ENCODE data around the gene MPO.
A peak's percentile ranks its signal among the peaks of the same experiment; 100 is the strongest.

The MPO gene

DNA sequence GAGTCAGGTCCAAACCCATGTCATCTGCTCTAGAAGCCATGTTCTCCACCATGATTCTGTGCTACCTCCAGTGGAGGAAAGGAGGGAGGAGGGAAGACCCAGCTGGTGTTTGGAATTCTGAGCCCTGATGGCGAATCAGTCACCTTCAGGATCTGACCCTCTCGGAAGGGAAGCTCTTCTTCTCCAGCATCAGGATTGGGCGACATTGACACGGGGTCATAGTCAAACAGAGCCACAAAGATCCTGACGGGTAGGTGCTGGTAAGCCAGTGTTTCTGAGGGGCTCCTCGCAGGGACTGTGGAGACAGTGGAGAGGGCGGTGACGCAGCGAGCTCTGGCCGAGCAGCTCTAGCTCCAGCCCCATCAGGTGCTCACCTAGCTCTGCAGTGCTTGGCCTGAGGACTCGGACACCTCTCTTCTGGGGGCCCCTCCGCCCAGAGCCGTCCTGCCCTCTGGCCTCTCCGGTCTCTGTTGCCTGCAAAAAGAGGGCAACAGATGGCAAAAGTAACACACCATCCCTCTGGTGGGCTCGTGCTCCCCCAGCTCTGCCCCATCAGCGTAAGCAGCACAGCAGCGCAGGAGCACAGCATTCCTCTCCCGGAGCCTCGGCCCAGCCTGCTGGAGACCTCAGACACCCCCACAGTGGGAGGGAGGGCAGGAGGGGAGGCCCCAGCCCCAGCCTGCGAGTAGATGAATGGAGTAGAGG lies 26.9 kb upstream of the MPO start:
- peak; percentile 51 for DNase-seq (ENCODE audit: low spot score)

- peak; percentile 46 for DNase-seq (ENCODE audit: low spot score)
Observed at GRCh38 chr17:58306131-58306951, 25.6 kb upstream of the MPO start.

DNA sequence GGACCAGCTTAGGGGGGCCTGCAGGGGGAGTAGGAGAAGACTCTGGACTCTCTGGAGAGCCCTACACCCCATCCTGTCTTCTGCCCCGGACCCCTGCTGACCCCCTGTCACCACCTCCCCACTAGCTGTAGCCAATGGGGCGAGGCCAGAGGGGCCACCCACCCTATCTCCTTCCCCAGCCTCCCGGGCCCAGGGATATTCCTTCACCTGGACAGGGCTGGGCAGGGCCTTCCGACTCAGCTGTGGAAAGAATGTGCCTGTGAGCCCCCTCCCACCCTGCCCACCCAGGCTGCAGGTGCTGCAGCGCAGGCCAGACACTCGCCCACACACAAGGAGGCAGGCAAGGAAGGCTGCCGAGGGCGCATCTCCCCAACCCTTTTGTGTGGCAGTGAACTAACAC lies 24.9 kb upstream of the MPO start:
- DNase-seq (ENCODE audit: low spot score): peak; percentile 48

DNA sequence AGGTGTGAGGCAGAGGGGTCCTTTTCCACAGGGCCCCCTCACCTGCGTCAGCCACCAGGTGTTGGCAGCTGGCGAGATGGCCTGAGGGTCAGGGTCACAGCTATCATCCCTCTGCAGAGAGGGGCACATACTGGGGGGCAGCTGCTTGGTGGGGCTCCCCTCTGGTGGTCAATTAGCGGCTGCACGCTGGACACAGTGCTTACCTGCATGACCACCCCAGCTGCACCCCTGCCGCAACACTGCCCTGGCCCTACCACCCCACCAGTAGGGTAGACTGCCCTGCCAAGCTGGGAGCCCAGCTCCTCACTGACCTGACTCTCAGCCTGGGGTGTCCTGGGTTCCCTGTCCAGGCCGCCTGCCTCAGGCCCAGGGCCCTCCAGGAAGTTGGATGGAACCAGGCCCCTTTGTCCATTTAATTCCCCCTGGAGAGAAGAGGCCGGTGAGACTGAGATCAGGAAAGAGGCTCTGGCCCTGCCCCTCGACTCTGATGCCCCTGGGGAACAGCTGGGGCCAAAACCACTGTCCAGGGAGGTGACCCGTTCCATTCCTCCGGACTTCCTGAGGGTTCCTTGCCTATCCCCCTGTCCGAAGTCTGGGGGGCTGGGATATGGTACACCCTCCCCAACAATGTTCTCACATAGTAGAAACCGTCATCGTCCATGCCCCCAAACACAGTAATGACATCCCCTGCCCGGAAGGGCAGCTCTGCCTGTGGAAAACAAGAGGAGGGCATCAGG lies 24.2 kb upstream of the MPO start:
- DNase-seq (ENCODE audit: low spot score): peak; percentile 47

- DNase-seq (ENCODE audit: low spot score): peak; percentile 81
Observed at GRCh38 chr17:58303971-58304749, 23.4 kb upstream of the MPO start.

DNA sequence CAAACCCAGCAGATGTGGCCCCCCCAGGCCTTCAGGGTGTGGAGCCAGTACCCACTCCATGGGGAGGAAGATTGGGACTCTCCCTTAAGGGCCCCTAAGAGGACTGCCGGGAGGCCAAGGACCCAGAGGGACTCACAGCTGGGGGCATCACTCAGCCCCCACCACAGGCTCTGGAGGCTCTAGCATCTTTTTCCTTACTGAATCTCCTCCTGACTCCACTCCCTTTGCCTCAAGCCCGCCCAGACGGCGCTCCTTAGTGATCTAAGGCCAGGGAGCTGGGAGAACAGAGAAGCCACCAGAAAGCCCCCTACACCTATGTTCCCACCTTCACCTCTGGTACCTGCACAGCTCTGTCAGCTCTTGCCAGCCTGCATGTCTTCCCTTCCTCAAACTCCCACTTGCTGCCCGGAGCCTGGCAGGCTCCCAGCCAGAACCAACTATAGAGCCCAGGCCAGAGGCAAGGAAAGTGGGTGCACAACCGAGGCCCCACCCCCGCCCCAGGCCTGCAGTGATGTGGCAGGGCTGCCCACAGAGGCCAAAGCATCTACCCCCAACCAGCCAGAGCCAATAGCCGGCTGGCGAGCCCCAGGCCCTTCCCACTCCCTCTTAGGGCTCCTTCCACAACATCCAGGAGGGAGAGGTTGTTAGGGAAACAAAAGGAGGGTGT lies 22.3 kb upstream of the MPO start:
- DNase-seq (ENCODE audit: low spot score): peak; percentile 49

DNA sequence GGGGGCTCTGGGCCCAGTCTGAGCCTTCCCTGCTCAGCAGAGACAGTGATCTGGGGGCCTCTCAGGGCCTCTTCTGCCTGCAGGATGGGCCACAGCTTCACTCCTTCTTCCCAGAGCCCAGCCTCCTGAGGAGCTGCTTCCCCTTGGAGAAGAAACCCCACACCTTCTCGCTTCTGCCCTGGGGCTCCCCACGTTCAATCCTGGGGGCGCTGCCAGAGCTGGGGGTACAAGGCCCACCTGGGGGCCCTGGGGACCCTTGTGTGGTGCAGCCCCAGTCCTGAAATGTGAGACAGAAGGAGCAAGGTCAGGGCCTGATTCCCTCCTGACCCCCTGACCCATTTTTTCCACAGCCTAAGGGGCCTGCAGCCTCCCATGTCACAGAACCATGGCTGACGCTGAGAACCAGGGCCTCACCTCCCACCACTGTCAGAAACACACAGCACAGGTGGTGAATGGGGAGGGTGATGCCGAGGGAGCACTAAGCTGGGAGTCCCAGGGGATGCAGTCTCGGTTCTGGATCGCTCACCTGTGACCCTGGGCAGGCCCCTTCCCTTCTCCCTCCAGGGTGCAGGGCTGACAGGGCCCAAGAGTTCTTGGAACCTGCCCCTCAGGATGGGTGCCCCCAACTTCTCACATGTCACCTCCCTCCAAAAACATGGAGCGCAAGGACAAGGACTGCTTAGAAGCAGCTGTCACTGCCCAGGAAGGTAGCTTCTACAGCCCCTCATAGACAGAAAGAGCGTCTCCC lies 21.6 kb upstream of the MPO start:
- peak; percentile 41 for DNase-seq (ENCODE audit: low spot score)

DNA sequence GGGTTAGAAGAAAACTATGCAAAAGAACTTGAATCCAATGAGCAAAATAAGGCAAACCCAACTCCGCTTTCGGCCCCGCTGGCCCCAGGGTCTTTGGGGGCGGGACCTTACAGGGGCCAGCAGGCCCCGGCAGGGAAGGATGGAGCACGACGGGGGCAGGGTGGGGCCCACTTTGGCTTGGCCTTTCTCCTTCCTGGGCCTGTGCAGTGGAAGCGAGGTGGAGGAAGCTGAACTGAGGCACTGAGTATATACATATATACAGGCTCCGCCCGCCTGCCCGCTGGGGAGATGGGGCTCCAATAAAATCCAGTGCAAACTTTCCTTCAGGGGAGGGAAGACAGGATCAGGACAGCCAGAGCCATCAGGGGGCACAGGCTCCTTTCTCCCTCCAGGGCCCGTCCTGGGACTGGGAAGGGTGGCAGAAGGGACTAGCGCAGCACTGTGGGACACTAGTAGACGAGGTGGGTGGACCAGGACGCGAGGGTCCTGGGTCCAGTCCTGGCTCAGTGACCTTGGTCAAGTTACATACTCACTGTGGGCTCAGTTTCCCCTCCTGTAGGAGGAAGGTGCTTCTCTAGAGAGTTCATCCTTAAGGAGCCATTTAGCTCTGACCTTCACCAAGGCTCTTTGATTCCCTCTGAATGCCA lies 20.9 kb upstream of the MPO start:
- DNase-seq (ENCODE audit: low spot score): peak; percentile 44

- DNase-seq (ENCODE audit: low spot score): no peak
Observed at GRCh38 chr17:58300336-58300735, 19.6 kb upstream of the MPO start.

GRCh38 chr17:58294034-58294433 lies 13.3 kb upstream of the MPO start:
- no peak for DNase-seq (ENCODE audit: low spot score)

DNA sequence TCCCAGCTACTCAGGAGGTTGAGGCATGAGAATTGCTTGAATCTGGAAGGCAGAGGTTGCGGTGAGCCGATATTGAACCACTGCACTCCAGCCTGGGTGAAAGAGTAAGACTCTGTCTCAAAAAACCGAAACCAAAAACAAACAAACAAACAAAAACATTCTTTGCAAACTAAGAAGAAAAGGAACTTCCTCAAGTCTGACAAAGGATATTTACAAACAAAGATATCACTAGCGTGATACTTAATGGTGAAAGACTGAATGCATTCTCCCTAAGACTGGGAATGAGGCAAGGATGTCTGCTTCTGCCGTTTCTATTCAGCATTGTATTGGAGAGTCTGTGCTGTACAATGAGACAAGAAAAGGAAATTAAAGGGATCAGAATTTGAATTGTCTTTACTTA lies 10.5 kb upstream of the MPO start:
- no peak for DNase-seq (ENCODE audit: low spot score)

GRCh38 chr17:58289869-58290268 lies 9.1 kb upstream of the MPO start:
- no peak for DNase-seq (ENCODE audit: low spot score)

- no peak for DNase-seq (ENCODE audit: low spot score)
Observed at GRCh38 chr17:58285422-58285810, 4.7 kb upstream of the MPO start.

- DNase-seq (ENCODE audit: low spot score): peak; percentile 53
Observed at GRCh38 chr17:58284613-58285421, 4.1 kb upstream of the MPO start.

DNA sequence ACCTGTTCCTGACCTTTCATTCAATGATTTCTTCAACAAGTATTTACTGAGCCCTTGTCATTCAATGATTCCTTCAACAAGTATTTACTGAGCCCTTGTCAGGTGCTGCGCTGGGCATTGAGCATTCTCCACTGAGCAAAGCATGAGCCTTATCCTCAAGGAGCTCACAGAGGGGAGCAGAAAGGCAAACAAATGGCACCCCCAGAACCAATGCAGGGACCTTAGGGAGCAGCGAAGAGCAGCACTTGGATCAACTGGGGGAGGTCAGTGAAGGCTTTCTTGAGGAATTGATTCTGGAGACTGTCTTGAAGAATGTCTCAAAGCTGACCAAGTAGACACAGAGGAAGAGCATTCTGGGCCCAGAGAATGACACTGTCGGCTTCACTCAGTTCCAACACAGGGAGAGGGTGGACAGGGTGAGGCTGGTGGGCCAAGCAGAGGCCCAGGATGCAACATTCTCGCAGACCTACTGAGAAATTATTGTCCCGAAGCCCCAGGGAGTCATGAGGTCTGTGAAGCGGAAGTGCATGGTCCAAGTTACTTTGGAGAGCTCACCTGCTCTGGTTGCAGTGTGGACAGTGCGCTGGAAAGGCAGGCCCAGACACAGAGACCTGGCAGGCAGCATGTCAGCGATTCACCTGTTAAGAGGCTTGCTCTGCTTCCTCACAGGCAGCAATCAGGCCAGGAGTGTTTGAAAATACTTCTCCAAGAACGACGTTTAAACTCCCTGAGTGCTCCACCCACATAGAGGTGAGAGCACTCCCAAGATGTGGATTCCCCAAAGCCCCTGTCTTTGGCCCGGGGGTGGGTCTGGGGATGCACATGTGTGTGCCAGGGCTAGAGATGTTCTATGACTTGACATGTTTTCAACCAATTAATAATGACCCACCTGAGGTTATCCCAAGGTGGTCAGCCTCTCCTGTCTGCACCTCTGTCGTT lies 3.2 kb upstream of the MPO start:
- DNase-seq (ENCODE audit: low spot score): no peak

DNA sequence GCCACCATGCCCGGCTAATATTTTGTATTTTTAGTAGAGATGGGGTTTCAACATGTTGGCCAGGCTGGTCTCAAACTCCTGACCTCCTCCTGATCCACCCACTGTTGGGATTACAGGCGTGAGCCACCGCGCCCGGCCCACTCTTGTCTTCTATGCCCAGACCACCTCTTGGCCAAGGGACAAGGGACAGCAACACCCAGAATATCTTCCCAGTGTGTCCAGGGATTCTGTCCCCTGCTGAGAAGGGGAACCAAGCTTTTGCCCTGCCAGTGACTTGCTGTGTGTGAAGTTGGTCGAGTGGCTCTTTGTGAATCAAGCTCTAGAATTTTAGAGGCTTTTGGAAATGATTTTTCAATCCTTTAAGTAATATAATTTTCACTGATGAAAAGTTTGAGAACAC lies 1.7 kb upstream of the MPO start:
- no peak for DNase-seq (ENCODE audit: low spot score)

GRCh38 chr17:58281511-58282011 lies 826 bp upstream of the MPO start:
- DNase-seq (ENCODE audit: low spot score): no peak
